Tibial nerve (tissue), 4 donors: ENCODE data around the gene TPSB2. TPM values are rescaled to one million over a fixed set of nuclear protein-coding genes. Genes with fewer than 3 reads are reported as not detected.
"Not testable (repeated sequence)": the region's sequence is repeated elsewhere in the genome, so short reads cannot be mapped to it uniquely, and the experiment has no call there.

ENCODE experiments used
- DNase-seq, 2 donors: peaks; one replicate each; pipeline ENCODE4 v3.0.0-alpha.2; 2019; ENCODE audit warnings: low spot score in 2 of 2
- H3K27ac ChIP-seq, 4 donors: fragments of 200-600 bp; sonication (generic) in 3 of 4; one replicate each; pipeline ENCODE4 v1.5.1; 2017 to 2019; ENCODE audit warnings: mild to moderate bottlenecking in 1 of 4
- H3K27me3 ChIP-seq, 2 donors: fragments of 200-600 bp; sonication (generic) in 1 of 2; one replicate each; pipeline versions ENCODE4 v1.5.1 to v1.6.0; 2017 to 2019
- H3K36me3 ChIP-seq, 3 donors: fragments of 200-600 bp; sonication (generic); one replicate each; pipeline ENCODE4 v1.5.1; 2018 to 2019
- H3K4me1 ChIP-seq, 4 donors: fragments of 200-600 bp; sonication (generic) in 3 of 4; one replicate each; pipeline ENCODE4 v1.5.1; 2017 to 2019
- H3K4me3 ChIP-seq, 4 donors: fragments of 200-600 bp; sonication (generic) in 3 of 4; one replicate each; pipeline ENCODE4 v1.5.1; 2017 to 2019; ENCODE audit warnings: mild to moderate bottlenecking in 1 of 4, moderate library complexity in 1 of 4
- H3K9me3 ChIP-seq, 4 donors: fragments of 200-600 bp; sonication (generic) in 3 of 4; one replicate each; pipeline ENCODE4 v1.5.1; 2017 to 2019
- CTCF ChIP-seq, 5 experiments: fragments of 200-600 bp in 3 of 5; fragments of 450-650 bp in 2 of 5; sonication (generic) in 3 of 5; IDR thresholded peaks; one replicate each; pipeline ENCODE4 v1.5.1; 2016 to 2019; ENCODE audit warnings: antibody characterized with exemption in 5 of 5, mild to moderate bottlenecking in 3 of 5, moderate library complexity in 2 of 5
- EP300 ChIP-seq, 2 donors: sonication (generic); formaldehyde crosslinking; IDR thresholded peaks; one replicate each; pipeline ENCODE4 v1.6.1; 2017; ENCODE audit warnings: antibody characterized with exemption in 2 of 2, mild to moderate bottlenecking in 1 of 2
- POLR2A ChIP-seq, 2 donors: fragments of 450-650 bp; IDR thresholded peaks; one replicate each; pipeline ENCODE4 v1.6.1; 2017; ENCODE audit warnings: antibody characterized with exemption in 2 of 2, mild to moderate bottlenecking in 2 of 2, moderate library complexity in 2 of 2
- WGBS, 2 donors: methylation state at CpG; one replicate each; pipeline ENCODE4 v1.1.5; 2018; 5-methylcytosine and 5-hydroxymethylcytosine counted together
- total RNA-seq, 4 donors: library from RNA; depleted of rRNA; stranded (reverse); fragments of >200 nt; gene quantifications; one replicate each; pipeline ENCODE4 v1.1.0, GENCODE V29; 2016

Gene TPSB2
- total RNA-seq, 4 donors from 2014 or later, result 14.7 to 59.0 (median 29.1) TPM

GRCh38 chr16:1202274-1202673, 27.7 kb downstream of the TPSB2 start:
- no peak overlapping the region for H3K4me3 ChIP-seq
- TF ChIP-seq CTCF (IDR thresholded peaks at IDR 0.05) (no peak), POLR2A (IDR thresholded peaks at IDR 0.05) (no peak), EP300 (IDR thresholded peaks at IDR 0.05) (no peak)
- H3K4me1 ChIP-seq, result no peaks in the 10 kb centered on the region
- no peaks in the 10 kb centered on the region for H3K9me3 ChIP-seq
- no peaks in the 10 kb centered on the region for H3K36me3 ChIP-seq
- H3K27me3 ChIP-seq, result no peaks in the 10 kb centered on the region
- DNase-seq, result no peak
- WGBS, 2 donors, result 89 to 92% methylated on average over 15 to 18 of the region's 18 CpGs
- no peak overlapping the region for H3K27ac ChIP-seq

- DNase-seq, result no peak
- Histone ChIP-seq H3K4me3 (no peak overlapping the region), H3K4me1 (no peaks in the 10 kb centered on the region), H3K27ac (no peak overlapping the region), H3K9me3 (no peaks in the 10 kb centered on the region), H3K27me3 (peaks cover 0 to 1% of the 10 kb centered on the region in 2 donors), H3K36me3 (no peaks in the 10 kb centered on the region)
- 87 to 91% methylated on average over 25 of the region's 25 CpGs for WGBS, 2 donors
- no peak for TF ChIP-seq EP300 (IDR thresholded peaks at IDR 0.05)
- no peak for TF ChIP-seq POLR2A (IDR thresholded peaks at IDR 0.05)
- TF ChIP-seq CTCF (IDR thresholded peaks at IDR 0.05), result no peak
Observed at GRCh38 chr16:1201444-1201843, 28.5 kb downstream of the TPSB2 start.

GRCh38 chr16:1200014-1200627, 29.9 kb downstream of the TPSB2 start:
- Histone ChIP-seq H3K27me3 (peaks cover 0 to 12% of the 10 kb centered on the region in 2 donors), H3K4me3 (no peak overlapping the region), H3K27ac (no peak overlapping the region), H3K9me3 (no peaks in the 10 kb centered on the region), H3K36me3 (no peaks in the 10 kb centered on the region), H3K4me1 (no peaks in the 10 kb centered on the region)
- TF ChIP-seq CTCF (IDR thresholded peaks at IDR 0.05) (no peak), POLR2A (IDR thresholded peaks at IDR 0.05) (no peak), EP300 (IDR thresholded peaks at IDR 0.05) (no peak)
- 89 to 90% methylated on average over 34 to 35 of the region's 38 CpGs for WGBS, 2 donors
- DNase-seq, result no peak

- peaks cover 0 to 17% of the 10 kb centered on the region in 2 donors for H3K27me3 ChIP-seq
- 70 to 82% methylated on average over 11 to 13 of the region's 19 CpGs for WGBS, 2 donors
- H3K9me3 ChIP-seq, result no peaks in the 10 kb centered on the region
- H3K27ac ChIP-seq, result no peak overlapping the region
- H3K4me3 ChIP-seq, result no peak overlapping the region
- H3K4me1 ChIP-seq, result peaks cover 0 to 4% (median 0%) of the 10 kb centered on the region in 4 donors
- TF ChIP-seq EP300 (IDR thresholded peaks at IDR 0.05) (no peak), CTCF (IDR thresholded peaks at IDR 0.05) (no peak), POLR2A (IDR thresholded peaks at IDR 0.05) (no peak)
- no peaks in the 10 kb centered on the region for H3K36me3 ChIP-seq
- DNase-seq, result no peak
Observed at GRCh38 chr16:1199347-1200013, 30.5 kb downstream of the TPSB2 start.

GRCh38 chr16:1198671-1199346, 31.2 kb downstream of the TPSB2 start:
- not testable (repeated sequence) for H3K27ac ChIP-seq, H3K4me3 ChIP-seq, H3K4me1 ChIP-seq, H3K36me3 ChIP-seq, DNase-seq, H3K9me3 ChIP-seq
- H3K27me3 ChIP-seq, result peaks cover 0 to 23% of the 10 kb centered on the region in 2 donors
- 92 to 93% methylated on average over 11 to 28 of the region's 44 CpGs for WGBS, 2 donors
